GM18498 (cell line): ENCODE data around the gene CSH1.
"Not testable (repeated sequence)": the region's sequence is repeated elsewhere in the genome, so short reads cannot be mapped to it uniquely, and the experiment has no call there.

Experiments
- ATAC-seq: cut with Tn5 transposase; IDR thresholded peaks from one replicate; pipeline ENCODE4 v1.9.1; 2021; ENCODE audit warnings: mild to moderate bottlenecking, moderate library complexity; ENCODE audit not compliant: unreplicated experiment

Gene CSH1

DNA sequence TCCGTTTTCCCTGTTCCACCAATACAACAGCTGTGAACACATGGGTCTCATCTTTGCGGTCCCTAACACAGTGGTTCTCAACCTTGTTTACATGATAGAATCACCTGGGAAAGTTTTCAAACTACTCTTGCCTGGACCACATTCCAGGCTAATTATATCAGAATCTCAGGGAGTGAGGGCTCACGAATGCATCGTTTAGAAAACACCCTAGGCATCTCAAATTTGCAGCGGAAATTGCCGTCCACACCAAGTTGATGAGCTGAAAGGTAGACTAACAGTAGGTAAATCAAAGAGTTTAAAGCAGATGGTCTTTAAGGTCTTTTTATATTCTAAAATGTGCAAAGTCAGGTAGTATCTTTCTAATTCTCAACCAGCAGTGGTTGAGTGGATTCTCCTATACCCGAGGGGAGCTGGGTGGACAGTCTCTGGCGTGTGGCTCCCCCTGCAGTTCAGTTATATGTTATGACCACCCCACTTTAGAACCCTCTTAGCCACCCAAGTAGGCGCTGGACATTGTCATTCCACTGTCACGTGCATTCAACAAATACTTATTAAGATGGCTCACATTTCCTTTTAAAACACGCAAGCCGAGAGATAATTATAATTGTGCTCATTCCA, 10.9 kb upstream of the CSH1 start:
- not testable (repeated sequence) for ATAC-seq

DNA sequence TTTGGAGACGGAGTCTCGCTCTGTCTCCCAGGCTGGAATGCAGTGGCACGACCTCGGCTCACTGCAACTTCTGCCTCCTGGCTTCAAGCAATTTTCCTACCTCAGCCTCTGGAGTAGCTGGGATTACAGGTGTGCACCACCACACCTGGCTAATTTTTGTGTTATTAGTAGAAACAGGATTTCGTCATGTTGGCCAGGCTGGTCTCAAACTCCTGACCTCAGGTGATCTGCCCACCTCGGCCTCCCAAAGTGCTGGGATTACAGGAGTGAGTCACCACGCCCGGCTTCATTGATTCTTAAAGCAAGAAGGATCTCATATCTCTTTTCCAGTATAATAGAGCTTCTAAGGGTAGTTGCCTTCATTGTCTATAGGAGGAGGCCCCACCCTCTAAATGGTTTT, 8.4 kb upstream of the CSH1 start:
- ATAC-seq: not testable (repeated sequence)

DNA sequence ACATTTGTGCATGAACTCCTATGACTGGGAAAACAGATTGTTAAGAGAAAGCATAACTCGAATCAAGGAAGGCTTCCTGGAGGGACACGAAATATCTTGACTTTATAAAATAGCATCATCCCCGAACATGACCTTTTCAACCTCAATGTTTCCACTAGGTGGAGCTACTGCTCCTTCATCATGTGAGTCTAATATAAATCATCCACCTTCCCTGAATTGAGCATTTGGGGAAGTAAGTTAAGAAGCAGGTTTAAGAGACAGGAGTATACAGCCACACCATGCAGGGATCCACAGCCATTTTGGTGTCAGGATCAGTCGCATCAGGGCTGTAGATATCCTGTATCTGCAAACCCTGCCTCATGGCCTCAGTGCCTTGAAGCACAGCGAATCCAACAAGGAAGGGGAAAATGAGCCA, 7.4 kb upstream of the CSH1 start:
- not testable (repeated sequence) for ATAC-seq

DNA sequence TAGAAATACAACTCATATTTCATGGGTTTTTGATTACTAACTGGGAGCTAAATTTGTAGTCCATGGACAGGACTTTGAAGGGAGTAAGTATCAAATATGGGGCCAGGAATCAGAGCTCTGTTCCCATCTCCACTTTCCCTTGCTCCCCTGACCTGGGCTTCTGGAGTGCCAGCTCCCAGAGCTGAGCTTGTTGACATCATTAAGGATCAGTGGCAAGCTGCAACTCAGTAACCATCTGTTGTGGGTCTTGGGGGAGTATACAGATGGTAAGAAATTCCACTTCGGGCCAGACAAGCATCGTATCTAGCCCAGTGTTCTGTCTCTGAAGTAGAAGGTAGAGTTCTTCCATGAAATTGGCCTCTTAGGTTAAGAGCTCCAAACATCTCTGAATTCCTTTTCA, 5.6 kb upstream of the CSH1 start:
- not testable (repeated sequence) for ATAC-seq

DNA sequence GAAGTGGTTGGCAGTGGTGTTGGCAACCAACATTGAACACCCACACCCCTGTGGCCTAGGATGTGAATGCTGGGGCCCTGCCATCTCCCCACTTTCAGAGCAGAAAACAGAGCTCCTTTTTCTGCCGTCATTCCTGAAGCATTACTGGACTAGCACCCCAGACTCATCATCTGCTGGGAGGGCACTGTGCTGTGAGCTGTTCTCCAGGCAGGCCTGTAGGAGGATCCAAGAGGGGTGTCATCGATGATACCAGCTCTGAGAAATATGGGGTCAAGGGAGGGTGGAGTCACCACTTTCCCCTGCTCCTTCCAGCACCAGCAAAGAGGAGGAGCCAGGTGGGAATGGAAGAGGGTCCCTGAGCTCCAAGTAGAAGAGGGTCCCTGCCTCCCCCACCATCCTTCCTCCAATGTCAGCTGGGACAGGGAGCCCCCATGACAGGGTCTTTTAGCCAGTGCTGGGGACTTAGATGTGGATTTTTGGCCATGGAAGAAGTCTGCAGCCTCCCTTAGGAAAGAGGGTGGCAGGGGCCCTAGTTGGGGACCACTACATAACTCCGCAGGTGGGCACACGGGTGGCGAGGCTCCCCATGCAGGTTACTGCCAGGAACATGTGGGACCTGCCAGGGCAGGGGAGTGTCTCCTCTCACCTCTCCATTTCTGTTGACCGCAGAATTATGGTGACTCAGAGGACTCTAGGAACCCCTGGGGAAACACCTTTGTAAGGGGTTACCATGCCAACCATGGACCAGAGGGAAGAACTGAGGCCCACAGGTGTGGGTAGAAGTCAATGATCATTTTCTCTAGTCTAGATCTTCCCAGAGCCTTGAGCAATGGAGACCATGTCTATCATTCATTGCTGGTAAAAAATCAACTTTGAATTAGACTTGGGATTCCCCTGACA, 2.8 kb upstream of the CSH1 start:
- not testable (repeated sequence) for ATAC-seq

DNA sequence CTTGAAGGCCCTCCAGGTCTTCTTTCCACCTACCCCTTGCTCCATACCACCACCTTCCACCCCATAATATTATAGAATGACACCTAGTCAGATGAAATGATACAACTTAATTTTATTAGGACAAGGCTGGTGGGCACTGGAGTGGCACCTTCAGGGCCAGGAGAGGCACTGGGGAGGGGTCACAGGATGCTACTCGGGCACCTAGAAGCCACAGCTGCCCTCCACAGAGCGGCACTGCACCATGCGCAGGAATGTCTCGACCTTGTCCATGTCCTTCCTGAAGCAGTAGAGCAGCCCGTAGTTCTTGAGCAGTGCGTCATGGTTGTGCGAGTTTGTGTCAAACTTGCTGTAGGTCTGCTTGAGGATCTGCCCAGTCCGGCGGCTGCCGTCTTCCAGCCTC, 1.6 kb downstream of the CSH1 start:
- not testable (repeated sequence) for ATAC-seq

DNA sequence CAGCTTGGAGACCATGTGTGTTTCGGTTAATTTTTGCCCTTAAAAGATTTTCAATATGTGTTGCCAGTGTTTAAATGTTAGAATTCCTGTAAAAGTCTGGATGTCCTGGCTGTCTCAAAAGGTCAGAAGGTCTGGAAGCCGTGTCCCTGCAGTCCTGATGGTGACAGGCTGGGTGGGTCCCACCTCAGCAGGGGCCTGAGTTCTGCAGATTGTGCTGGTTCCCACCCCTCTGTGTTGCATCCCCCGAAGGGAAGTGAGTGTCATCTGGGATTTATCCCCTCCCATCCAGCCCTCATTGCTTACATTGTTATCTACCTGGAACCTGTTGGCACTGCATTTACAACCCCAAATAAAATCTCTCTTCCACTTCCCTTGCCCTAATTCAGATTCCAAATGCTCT, 2.4 kb downstream of the CSH1 start:
- ATAC-seq: not testable (repeated sequence)

DNA sequence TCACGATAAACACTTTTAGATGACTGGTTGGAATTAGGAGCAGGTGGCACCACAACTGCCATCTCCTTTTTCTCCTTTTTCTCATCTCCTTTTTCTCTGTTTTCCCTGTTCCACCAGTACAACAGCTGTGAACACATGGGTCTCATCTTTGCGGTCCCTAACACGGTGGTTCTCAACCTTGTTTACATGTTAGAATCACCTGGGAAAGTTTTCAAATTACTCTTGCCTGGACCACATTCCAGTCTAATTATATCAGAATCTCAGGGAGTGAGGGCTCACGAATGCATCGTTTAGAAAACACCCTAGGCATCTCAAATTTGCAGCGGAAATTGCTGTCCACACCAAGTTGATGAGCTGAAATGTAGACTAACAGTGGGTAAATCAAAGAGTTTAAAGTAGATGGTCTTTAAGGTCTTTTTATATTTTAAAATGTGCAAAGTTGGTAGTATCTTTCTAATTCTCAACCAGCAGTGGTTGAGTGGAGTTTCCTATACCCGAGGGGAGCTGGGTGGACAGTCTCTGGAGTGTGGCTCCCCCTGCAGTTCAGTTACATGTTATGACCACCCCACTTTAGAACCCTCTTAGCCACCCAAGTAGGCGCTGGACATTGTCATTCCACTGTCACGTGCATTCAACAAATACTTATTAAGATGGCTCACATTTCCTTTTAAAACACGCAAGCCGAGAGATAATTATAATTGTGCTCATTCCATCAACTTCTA, 3.9 kb downstream of the CSH1 start:
- not testable (repeated sequence) for ATAC-seq

DNA sequence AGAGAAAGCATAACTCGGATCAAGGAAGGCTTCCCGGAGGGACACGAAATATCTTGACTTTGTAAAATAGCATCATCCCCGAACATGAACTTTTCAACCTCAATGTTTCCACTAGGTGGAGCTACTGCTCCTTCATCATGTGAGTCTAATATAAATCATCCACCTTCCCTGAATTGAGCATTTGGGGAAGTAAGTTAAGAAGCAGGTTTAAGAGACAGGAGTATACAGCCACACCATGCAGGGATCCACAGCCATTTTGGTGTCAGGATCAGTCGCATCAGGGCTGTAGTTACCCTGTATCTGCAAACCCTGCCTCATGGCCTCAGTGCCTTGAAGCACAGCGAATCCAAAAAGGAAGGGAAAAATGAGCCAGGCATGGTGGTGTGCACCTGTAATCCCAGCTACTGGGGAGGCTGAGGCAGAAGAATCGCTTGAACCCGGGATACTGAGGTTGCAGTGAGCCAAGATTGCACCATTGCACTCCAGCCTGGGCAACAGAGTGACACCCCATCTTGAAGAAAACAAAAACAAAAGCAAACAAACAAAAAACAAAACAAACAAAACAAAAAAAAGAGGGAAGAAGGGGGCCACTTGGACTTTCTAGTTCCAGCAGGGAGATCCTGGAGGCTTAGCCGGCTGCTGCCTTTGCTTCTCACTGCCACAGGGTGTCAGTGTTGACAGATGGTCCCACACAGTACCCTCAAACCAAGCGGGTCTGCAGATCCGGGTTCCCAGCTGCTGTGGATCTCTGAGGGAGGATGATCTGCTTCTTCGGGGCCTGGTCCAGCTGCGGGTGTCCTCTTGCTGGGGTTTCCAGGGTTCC, 7.1 kb downstream of the CSH1 start:
- ATAC-seq: not testable (repeated sequence)

DNA sequence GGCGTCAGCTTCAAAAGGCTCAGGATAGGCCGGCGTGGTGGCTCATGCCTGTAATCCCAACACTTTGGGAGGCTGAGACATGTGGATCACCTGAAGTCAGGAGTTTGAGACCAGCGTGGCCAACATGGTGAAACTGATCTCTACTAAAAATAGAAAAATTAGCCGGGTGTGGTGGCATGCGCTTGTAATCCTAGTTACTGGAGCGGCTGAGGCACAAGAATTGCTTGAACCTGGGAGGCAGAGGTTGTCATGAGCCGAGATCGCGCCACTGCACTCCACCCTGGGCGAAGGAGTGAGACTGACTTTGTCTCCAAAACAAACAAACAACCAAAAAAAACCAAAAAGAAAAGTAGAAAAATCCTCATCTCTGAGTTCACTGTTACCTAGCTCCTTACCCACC, 11.3 kb downstream of the CSH1 start:
- ATAC-seq: not testable (repeated sequence)

DNA sequence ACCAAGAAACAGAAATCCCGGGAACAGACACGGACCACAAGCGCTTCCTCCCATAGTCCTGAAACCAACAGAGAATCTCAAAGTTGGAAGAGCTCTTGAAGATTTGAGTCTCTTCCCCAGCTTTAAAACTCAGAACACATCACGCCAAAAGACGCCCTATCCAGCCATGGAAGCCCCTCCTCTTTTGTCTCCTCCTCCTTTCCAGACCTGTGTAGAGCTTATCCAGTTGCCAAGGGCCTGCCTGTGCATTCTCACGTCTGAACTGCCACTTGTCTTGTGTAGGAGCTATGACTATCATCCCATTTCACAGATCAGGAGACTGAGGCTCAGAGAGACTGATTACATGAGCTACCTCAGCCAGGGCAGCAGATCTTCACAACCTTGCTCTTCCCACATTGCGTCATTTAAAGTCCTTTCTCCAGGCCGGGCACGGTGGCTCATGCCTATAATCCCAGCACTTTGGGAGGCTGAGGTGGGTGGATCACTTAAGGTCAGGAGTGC, 13.7 kb downstream of the CSH1 start:
- not testable (repeated sequence) for ATAC-seq

DNA sequence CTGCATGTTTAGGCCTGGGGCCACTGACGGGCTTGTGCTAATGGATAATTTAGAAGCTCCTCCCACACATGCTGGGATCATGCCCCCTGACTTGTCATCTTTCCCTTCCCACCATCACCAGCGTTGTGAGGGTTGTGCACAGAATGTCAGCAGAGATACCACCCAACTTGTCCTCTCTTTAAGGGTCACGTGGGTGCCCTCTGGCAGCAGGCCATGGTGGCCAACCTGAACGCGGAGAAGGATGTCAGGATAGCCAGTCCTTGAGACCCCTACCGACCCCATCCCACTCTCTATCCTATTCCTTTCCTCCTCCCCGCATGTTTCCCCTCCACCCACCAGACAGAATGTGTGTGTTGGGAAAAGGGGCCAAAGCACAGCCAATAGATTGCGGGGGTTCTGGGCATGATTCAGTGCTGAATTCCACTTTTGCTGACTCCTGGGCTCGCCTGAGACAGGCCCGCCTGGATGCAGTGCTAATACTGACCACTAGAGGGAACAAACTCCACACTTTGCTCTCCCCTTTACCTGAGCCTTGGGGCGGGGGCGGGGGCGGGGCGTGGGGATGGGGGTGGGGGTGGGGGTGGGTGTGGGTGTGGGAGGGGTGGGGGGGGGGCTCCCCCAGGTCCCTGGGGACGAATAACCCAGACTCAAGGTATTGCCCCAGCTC, 14.3 kb downstream of the CSH1 start, which contains the start of gene GH2:
GH2 (minus strand) TSS at position 10 of the 667 bp plus-strand sequence. CDS start 143 bp downstream, outside the sequence.
- no peak for ATAC-seq

DNA sequence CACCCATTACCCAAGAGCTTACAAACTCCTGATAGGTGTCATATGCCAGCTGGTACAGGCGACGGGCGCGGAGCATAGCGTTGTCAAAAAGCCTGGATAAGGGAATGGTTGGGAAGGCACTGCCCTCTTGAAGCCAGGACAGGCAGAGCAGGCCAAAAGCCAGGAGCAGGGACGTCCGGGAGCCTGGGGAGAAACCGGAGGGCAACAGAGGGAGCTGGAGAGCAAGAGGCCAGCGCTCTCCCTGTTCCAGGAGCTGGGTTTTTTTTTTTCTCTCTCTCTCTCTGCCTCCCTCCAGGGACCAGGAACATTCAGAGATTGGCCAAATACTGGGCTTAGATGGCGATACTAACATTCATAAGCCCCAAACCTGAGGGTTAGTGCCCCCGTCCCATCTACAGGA, 15.0 kb downstream of the CSH1 start:
- ATAC-seq: not testable (repeated sequence)

DNA sequence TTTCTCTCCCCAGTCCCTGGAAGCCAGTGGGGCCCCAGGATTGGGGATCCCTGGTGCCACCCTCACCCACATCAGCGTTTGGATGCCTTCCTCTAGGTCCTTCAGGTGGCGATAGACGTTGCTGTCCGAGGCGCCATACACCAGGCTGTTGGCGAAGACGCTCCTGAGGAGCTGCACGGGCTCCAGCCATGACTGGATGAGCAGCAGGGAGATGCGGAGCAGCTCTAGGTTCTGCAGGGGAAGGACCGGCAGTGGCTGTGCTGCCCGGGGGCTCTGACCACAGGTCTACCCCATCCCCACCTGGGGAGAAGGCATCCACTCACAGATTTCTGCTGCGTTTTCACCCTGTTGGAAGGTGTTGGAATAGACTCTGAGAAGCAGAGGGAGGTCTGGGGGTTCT, 15.7 kb downstream of the CSH1 start:
- ATAC-seq: no peak

DNA sequence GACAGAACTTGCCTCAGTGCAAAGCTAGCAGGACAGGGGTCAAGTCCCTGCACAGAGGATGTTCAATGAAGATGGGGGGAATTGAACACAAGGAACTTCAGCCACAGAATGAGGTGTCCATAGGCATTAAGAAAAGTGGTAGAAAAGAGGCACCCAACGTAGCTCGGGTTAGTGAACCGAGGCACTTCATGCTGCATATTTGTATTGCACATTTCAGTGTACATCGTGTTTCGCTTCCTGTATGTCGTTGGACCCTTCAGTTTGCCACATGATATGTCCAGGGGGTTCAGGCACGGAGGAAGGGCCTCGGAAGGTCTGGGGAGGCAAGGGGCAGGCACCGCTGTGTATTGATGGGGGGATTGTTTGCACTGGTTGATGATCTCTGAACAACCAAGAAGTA, 18.0 kb downstream of the CSH1 start:
- not testable (repeated sequence) for ATAC-seq

DNA sequence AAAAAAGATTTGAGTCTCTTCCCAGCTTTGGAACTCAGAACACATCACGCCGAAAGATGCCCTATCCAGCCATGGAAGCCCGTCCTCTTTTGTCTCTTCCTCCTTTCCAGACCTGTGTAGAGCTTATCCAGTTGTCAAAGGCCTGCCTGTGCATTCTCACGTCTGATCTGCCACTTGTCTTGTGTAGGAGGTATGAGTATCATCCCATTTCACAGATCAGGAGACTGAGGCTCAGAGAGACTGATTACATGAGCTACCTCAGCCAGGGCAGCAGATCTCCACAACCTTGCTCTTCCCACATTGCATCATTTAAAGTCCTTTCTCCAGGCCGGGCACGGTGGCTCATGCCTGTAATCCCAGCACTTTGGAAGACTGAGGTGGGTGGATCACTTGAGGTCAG, 21.7 kb downstream of the CSH1 start:
- ATAC-seq: not testable (repeated sequence)

DNA sequence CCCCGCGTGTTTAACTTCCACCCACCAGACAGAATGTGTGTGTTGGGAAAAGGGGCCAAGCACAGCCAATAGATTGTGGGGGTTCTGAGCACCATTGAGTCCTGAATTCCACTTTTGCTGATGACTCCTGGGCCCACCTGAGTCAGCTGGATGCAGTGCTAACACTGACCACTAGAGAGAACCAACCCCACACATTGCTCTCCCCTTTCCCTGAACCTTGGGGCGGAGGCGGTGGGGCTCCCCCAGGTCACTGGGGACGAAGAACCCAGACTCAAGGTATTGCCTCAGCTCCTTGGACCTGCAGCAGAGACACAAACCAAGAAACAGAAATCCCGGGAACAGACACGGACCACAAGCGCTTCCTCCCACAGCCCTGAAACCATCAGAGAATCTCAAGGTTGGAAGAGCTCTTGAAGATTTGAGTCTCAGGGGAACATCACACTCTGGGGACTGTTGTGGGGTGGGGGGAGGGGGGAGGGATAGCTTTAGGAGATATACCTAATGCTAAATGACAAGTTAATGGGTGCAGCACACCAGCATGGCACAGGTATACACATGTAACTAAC, 22.2 kb downstream of the CSH1 start:
- ATAC-seq: not testable (repeated sequence)

DNA sequence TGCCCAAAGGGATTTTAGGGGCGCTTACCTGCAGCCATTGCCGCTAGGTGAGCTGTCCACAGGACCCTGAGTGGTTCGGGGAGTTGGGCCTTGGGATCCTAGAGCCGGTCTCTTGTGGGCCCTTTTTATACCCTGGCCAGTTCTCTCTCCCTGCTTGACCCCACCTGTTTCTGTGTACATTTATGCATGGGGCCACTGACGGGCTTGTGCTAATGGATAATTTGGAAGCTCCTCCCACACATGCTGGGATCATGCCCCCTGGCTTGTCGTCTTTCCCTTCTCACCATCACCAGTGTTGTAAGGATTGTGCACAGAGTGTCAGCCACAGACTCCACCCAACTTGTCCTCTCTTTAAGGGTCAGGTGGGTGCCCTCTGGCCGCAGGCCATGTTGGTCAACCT, 22.8 kb downstream of the CSH1 start, which contains the start of gene CSH2:
CSH2 (minus strand) TSS at position 101 of the 400 bp plus-strand sequence; CDS start at position 38, 63 bp downstream.
- ATAC-seq: not testable (repeated sequence)

DNA sequence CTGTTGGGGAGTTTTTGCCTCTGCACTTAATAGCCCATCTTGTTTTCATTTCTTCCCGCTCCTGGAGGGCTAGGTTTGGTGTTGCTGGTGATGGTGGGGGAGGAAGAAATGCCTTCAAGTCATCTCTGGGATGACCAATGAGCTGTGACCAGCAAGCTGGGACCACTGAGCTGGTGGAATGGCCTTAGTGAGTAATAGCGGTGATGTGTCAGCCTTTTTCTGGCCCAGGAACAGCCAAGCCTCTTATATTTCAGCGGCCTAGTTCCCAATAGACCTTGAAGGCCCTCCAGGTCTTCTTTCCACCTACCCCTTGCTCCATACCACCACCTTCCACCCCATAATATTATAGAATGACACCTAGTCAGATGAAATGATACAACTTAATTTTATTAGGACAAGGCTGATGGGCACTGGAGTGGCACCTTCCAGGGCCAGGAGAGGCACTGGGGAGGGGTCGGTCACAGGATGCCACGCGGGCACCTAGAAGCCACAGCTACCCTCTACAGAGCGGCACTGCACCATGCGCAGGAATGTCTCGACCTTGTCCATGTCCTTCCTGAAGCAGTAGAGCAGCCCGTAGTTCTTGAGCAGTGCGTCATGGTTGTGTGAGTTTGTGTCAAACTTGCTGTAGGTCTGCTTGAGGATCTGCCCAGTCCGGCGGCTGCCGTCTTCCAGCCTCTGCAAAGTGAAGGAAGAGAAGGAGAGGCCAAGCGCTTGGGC, 24.6 kb downstream of the CSH1 start:
- not testable (repeated sequence) for ATAC-seq
